BJ (cell line): ENCODE data around the gene CTNNBIP1. TPM values are rescaled to one million over a fixed set of nuclear protein-coding genes. Genes with fewer than 3 reads are reported as not detected.

Experiments used
- CTCF ChIA-PET: fragments of 350-600 bp; formaldehyde crosslinking; extraction: SDS; loops from one replicate; lab custom pipeline; 2021; ENCODE audit warnings: antibody characterized with exemption, inconsistent platforms; lab: Yijun Ruan, JAX
- POLR2A ChIA-PET: fragments of 300-600 bp; sonication (Branson Sonifier 250); formaldehyde crosslinking; extraction: SDS; loops from one replicate; lab custom pipeline; 2021; ENCODE audit warnings: antibody characterized with exemption; lab: Charles Lee
- DNase-seq: peaks from one replicate; pipeline ENCODE4 v3.0.0-alpha.2; 2011; ENCODE audit warnings: low read depth
- H3K27me3 ChIP-seq: 2 replicates; pipeline ENCODE4 v1.6.0; 2011; ENCODE audit warnings: low read length; ENCODE audit not compliant: control insufficient read depth, insufficient read depth
- H3K36me3 ChIP-seq: 2 replicates; pipeline ENCODE4 v1.5.1; 2011; ENCODE audit warnings: low read length; ENCODE audit not compliant: control insufficient read depth, insufficient read depth
- H3K4me3 ChIP-seq: 2 replicates; pipeline ENCODE4 v1.5.1; 2011; ENCODE audit warnings: low read depth, mild to moderate bottlenecking, control low read depth, low read length
- polyA minus RNA-seq: library from RNA; depleted of rRNA, polyadenylated mRNA; stranded (reverse); fragments of >200 nt; gene quantifications from 2 replicates; pipeline ENCODE4 v1.2.3, GENCODE V29; 2011; rRNA and poly(A)+ RNA removed
- polyA plus RNA-seq: library from polyadenylated mRNA; depleted of rRNA; stranded (reverse); fragments of >200 nt; gene quantifications from 2 replicates; pipeline ENCODE4 v1.2.3, GENCODE V29; 2011; rRNA removed
- TF ChIP-seq, protein P1 (sequence below): IDR thresholded peaks from 2 replicates; pipeline ENCODE4 v1.5.1; 2011; ENCODE audit warnings: low read depth, mild to moderate bottlenecking, control low read depth, inconsistent platforms, low read length, moderate library complexity; ENCODE audit not compliant: insufficient read depth

CTNNBIP1 gene, protein sequence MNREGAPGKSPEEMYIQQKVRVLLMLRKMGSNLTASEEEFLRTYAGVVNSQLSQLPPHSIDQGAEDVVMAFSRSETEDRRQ
- polyA plus RNA-seq = 20.5 and 25.5 TPM in 2 replicates
- 21.1 and 23.4 TPM in 2 replicates for polyA minus RNA-seq

DNA sequence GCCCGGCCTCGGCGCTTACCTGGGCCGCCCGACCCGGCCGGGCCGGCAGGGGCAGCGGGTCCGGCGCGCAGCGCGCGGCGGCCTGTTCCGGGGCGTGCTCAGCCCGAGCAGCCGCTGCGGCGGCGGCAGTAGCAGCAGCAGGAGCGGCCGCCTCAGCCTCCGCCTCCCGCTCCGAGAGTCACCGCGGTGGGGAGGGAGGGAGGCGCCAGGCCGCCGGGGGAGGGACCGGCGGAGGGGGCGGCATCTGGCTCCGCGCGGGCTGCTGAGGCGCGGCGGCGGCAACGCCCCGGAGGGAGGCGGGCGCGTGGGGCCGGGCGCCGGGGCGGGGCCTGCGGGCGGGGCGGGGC lies at the start of gene CTNNBIP1:
CTNNBIP1 (minus strand) TSS at position 194 of the 347 bp plus-strand sequence. CDS start 38,205 bp downstream, outside the sequence.
- Histone ChIP-seq H3K36me3 (no peaks in the 10 kb centered on the region), H3K4me3 (peak within 1 kb of the TSS; percentile 91), H3K27me3 (no peaks in the 10 kb centered on the region)
- DNase-seq = no peak
- TF ChIP-seq, protein P1, sequence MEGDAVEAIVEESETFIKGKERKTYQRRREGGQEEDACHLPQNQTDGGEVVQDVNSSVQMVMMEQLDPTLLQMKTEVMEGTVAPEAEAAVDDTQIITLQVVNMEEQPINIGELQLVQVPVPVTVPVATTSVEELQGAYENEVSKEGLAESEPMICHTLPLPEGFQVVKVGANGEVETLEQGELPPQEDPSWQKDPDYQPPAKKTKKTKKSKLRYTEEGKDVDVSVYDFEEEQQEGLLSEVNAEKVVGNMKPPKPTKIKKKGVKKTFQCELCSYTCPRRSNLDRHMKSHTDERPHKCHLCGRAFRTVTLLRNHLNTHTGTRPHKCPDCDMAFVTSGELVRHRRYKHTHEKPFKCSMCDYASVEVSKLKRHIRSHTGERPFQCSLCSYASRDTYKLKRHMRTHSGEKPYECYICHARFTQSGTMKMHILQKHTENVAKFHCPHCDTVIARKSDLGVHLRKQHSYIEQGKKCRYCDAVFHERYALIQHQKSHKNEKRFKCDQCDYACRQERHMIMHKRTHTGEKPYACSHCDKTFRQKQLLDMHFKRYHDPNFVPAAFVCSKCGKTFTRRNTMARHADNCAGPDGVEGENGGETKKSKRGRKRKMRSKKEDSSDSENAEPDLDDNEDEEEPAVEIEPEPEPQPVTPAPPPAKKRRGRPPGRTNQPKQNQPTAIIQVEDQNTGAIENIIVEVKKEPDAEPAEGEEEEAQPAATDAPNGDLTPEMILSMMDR = no peak
- POLR2A ChIA-PET = no interaction called here
- CTCF ChIA-PET = interaction anchor here (1.2 to 1.8 kb wide), 2 partner anchors 35 to 40 kb away, joined by 4 to 8 read pairs; no protein-coding TSS in a partner anchor

- CTCF ChIA-PET = interaction anchor here (1.4 to 1.8 kb wide), 3 partner anchors 17 to 253 kb away, joined by 4 to 5 read pairs (median 4); partner anchors contain the start of gene KIF1B
- TF ChIP-seq, protein P1 = no peak
- no peak for DNase-seq
- no peaks in the 10 kb centered on the region for H3K36me3 ChIP-seq
- POLR2A ChIA-PET = no interaction called here
- no peak overlapping the region for H3K4me3 ChIP-seq
- no peaks in the 10 kb centered on the region for H3K27me3 ChIP-seq
Observed at GRCh38 chr1:9957726-9958125, 47.7 kb upstream of the CTNNBIP1 start.

DNA sequence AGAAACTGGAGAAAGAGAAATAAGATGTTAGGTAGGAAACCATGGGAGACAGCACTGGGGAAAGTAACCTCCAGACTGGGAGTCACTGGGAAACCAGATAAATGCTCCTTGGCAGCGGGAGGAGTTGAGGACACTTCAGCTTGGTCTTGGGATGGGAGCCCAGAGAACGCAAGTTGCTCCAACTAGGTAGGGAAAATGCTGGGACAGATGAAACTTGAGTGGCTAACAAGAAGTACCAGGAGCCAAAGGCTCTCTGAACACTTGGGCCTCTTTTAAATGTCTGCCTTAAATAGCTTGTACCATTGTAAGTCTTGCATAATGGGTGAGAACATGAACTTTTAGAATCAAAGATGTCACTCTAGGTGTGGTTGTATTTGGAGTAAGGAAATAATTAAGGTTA lies 36.2 kb upstream of the CTNNBIP1 start:
- POLR2A ChIA-PET = no interaction called here
- CTCF ChIA-PET = no interaction called here
- Histone ChIP-seq H3K27me3 (no peaks in the 10 kb centered on the region), H3K36me3 (peaks cover 2% of the 10 kb centered on the region; the same call in 1 of the 2 replicates), H3K4me3 (no peak overlapping the region)
- DNase-seq = no peak
- TF ChIP-seq, protein P1 = no peak

GRCh38 chr1:9942939-9943788 lies 33.1 kb upstream of the CTNNBIP1 start, which contains the start of the genes LZIC and NMNAT1:
LZIC (minus strand) TSS chr1:9943391; CDS start chr1:9936619, 6,772 bp downstream.
NMNAT1 (plus strand) TSS chr1:9943475; CDS start chr1:9972074, 28,599 bp downstream.
- peak within 1 kb of the TSS; percentile 91 for H3K4me3 ChIP-seq
- TF ChIP-seq, protein P1 = no peak
- peak; percentile 37 for DNase-seq
- H3K27me3 ChIP-seq = no peaks in the 10 kb centered on the region
- ChIA-PET POLR2A (no interaction called here), CTCF (interaction anchor here (0.6 to 4.5 kb wide), 18 partner anchors 21 to 442 kb away, joined by 3 to 45 read pairs (median 4); partner anchors contain the start of genes KIF1B and UBE4B)
- H3K36me3 ChIP-seq = peaks cover 2% of the 10 kb centered on the region; the same call in 1 of the 2 replicates
